ENCODE data around the gene DAPK1. TPM values are rescaled to one million over a fixed set of nuclear protein-coding genes. Genes with fewer than 3 reads are reported as not detected.
A peak's percentile ranks its signal among the peaks of the same experiment; 100 is the strongest.

DAPK1 gene
- total and polyA plus RNA-seq, 4 donors: 33.0 to 301 (median 94.1) TPM

DNA sequence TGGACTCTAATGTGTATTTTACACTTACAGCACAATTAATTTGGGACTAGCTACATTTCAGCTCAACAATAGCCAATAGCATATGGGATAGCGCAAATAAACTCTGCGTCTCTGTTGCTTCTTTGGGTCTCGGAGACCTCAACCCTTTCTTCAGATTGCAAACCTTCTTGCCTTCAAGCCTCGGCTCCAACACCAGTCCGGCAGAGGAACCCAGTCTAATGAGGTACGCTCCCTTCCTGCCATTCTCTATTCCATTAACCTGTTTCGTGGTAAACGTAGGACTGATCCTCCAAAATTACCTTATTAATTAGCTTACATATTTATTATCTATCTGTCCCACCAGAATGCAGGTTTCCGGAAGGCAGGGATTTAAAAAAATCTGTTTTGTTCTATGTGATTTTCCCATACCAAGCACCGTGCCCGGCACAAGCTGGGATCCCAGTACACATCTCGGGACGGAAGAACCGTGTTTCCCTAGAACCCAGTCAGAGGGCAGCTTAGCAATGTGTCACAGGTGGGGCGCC is 525 bp upstream of the DAPK1 start:
- peaks cover 0 to 45% (median 4%) of the 10 kb centered on the region in 5 donors for H3K4me1 ChIP-seq (ENCODE audit: control insufficient read depth in 5 of 5, insufficient read depth in 5 of 5, low read length in 5 of 5)
- H3K4me3 ChIP-seq: peak overlapping the region; percentile 89
- no peak for ATAC-seq (ENCODE audit: insufficient read depth, low FRiP score)
- H3K9ac ChIP-seq (ENCODE audit: insufficient read depth in 1 of 2, low read length in 2 of 2): peak overlapping the region; percentile 63 to 83
- DNase-seq: no peak
- H3K9me3 ChIP-seq (ENCODE audit: control insufficient read depth in 4 of 4, insufficient read depth in 3 of 4, low read length in 3 of 4): peaks cover 0 to 8% (median 0%) of the 10 kb centered on the region in 4 donors
- H3K27ac ChIP-seq (ENCODE audit: low read depth in 1 of 2, low read length in 1 of 2): peak overlapping the region in 1 of 2 donors; percentile 96
- H3K36me3 ChIP-seq (ENCODE audit: control insufficient read depth in 4 of 4, insufficient read depth in 4 of 4, low read length in 4 of 4): peaks cover 0 to 8% (median 3%) of the 10 kb centered on the region in 4 donors
- peaks cover 0 to 4% (median 0%) of the 10 kb centered on the region in 3 donors for H3K27me3 ChIP-seq (ENCODE audit: control insufficient read depth in 3 of 3, insufficient read depth in 3 of 3, low read length in 2 of 3)
- TF ChIP-seq CTCF (IDR thresholded peaks at IDR 0.05; ENCODE audit: control extremely low read depth, extremely low read depth): no peak
- 13 to 15% methylated on average over 15 of the region's 15 CpGs for WGBS, 2 donors

DNA sequence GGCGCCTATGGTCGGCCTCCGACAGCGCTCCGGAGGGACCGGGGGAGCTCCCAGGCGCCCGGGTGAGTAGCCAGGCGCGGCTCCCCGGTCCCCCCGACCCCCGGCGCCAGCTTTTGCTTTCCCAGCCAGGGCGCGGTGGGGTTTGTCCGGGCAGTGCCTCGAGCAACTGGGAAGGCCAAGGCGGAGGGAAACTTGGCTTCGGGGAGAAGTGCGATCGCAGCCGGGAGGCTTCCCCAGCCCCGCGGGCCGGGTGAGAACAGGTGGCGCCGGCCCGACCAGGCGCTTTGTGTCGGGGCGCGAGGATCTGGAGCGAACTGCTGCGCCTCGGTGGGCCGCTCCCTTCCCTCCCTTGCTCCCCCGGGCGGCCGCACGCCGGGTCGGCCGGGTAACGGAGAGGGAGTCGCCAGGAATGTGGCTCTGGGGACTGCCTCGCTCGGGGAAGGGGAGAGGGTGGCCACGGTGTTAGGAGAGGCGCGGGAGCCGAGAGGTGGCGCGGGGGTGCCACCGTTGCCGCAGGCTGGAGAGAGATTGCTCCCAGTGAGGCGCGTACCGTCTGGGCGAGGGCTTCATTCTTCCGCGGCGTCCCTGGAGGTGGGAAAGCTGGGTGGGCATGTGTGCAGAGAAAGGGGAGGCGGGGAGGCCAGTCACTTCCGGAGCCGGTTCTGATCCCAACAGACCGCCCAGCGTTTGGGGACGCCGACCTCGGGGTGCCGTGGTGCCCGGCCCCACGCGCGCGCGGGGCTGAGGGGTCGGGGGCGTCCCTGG is 561 bp downstream of the DAPK1 start:
- WGBS, 2 donors: 0 to 1% methylated on average over 58 to 80 of the region's 80 CpGs
- H3K27me3 ChIP-seq (ENCODE audit: control insufficient read depth in 3 of 3, insufficient read depth in 3 of 3, low read length in 2 of 3): peaks cover 0 to 2% (median 0%) of the 10 kb centered on the region in 3 donors
- H3K4me1 ChIP-seq (ENCODE audit: control insufficient read depth in 5 of 5, insufficient read depth in 5 of 5, low read length in 5 of 5): peaks cover 0 to 52% (median 11%) of the 10 kb centered on the region in 5 donors
- TF ChIP-seq CTCF (IDR thresholded peaks at IDR 0.05; ENCODE audit: control extremely low read depth, extremely low read depth): no peak
- peak overlapping the region in 1 of 2 donors; percentile 63 for H3K9ac ChIP-seq (ENCODE audit: insufficient read depth in 1 of 2, low read length in 2 of 2)
- peak; percentile 55 for ATAC-seq (ENCODE audit: insufficient read depth, low FRiP score)
- H3K4me3 ChIP-seq: peak overlapping the region; percentile 89
- H3K36me3 ChIP-seq (ENCODE audit: control insufficient read depth in 4 of 4, insufficient read depth in 4 of 4, low read length in 4 of 4): peaks cover 0 to 11% (median 4%) of the 10 kb centered on the region in 4 donors
- H3K27ac ChIP-seq (ENCODE audit: low read depth in 1 of 2, low read length in 1 of 2): peak overlapping the region in 1 of 2 donors; percentile 96
- peaks cover 0 to 8% (median 0%) of the 10 kb centered on the region in 4 donors for H3K9me3 ChIP-seq (ENCODE audit: control insufficient read depth in 4 of 4, insufficient read depth in 3 of 4, low read length in 3 of 4)
- peak; percentile 73 to 78 (median 77) for DNase-seq

DNA sequence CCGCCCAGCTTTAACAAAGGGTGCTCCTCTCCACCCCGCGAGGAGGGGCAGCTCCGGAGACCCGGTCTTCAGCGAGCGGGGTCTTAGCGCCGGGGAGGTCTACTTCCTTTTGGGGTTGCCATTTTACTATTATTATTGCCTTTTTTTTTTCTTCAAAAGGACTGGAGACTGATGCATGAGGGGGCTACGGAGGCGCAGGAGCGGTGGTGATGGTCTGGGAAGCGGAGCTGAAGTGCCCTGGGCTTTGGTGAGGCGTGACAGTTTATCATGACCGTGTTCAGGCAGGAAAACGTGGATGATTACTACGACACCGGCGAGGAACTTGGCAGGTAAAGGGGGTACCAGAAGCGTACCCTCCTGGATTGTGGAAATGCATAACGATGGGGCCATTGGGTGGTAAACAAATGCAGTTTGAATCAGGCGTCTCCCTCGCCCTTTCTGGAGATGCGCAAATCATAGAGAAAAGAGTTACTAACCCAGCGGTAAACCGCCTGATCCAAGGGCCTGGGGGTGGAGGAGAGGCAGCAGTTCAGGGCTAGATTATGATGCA is 1.2 kb downstream of the DAPK1 start:
- peak overlapping the region; percentile 89 for H3K4me3 ChIP-seq
- peaks cover 0 to 59% (median 11%) of the 10 kb centered on the region in 5 donors for H3K4me1 ChIP-seq (ENCODE audit: control insufficient read depth in 5 of 5, insufficient read depth in 5 of 5, low read length in 5 of 5)
- DNase-seq (peak in 1 of 3 donors; percentile 45), ATAC-seq (ENCODE audit: insufficient read depth, low FRiP score) (no peak)
- WGBS, 2 donors: 9 to 15% methylated on average over 26 of the region's 26 CpGs
- H3K36me3 ChIP-seq (ENCODE audit: control insufficient read depth in 4 of 4, insufficient read depth in 4 of 4, low read length in 4 of 4): peaks cover 0 to 16% (median 4%) of the 10 kb centered on the region in 4 donors
- H3K27ac ChIP-seq (ENCODE audit: low read depth in 1 of 2, low read length in 1 of 2): peak overlapping the region in 1 of 2 donors; percentile 96
- H3K9ac ChIP-seq (ENCODE audit: insufficient read depth in 1 of 2, low read length in 2 of 2): peak overlapping the region; percentile 63 to 92
- no peak for TF ChIP-seq CTCF (IDR thresholded peaks at IDR 0.05; ENCODE audit: control extremely low read depth, extremely low read depth)
- no peaks in the 10 kb centered on the region for H3K27me3 ChIP-seq (ENCODE audit: control insufficient read depth in 3 of 3, insufficient read depth in 3 of 3, low read length in 2 of 3)
- H3K9me3 ChIP-seq (ENCODE audit: control insufficient read depth in 4 of 4, insufficient read depth in 3 of 4, low read length in 3 of 4): peaks cover 0 to 8% (median 0%) of the 10 kb centered on the region in 4 donors

All from lung (tissue), 12 donors.